Adrenal gland (tissue), 12 donors: ENCODE results near the gene FOXO3. TPM values are rescaled to one million over a fixed set of nuclear protein-coding genes. Genes with fewer than 3 reads are reported as not detected.

ENCODE experiments used
- DNase-seq, 7 donors: peaks; one replicate each; pipeline ENCODE4 v3.0.0-alpha.2; 2019 to 2020
- H3K27ac ChIP-seq, 5 donors: fragments of 200-600 bp; sonication (generic) in 4 of 5; 1 replicate in 3 of 5; 2 replicates in 2 of 5; pipeline versions ENCODE4 v1.5.1 to v1.8.0; 2016 to 2020; ENCODE audit warnings: mild to moderate bottlenecking in 1 of 5
- H3K27me3 ChIP-seq: fragments of 200-600 bp; 2 replicates; pipeline ENCODE4 v1.8.0; 2021
- H3K36me3 ChIP-seq, 2 donors: fragments of 200-600 bp; replicated peaks in 1 of 2; 1 replicate in 1 of 2; 2 replicates in 1 of 2; pipeline versions ENCODE4 v1.5.1 to v1.8.0; 2018 to 2022
- H3K4me1 ChIP-seq, 2 donors: fragments of 200-600 bp; replicated peaks in 1 of 2; 1 replicate in 1 of 2; 2 replicates in 1 of 2; pipeline versions ENCODE4 v1.5.1 to v1.8.0; 2018 to 2021
- H3K4me3 ChIP-seq, 4 donors: fragments of 200-600 bp; sonication (generic) in 3 of 4; one replicate each; pipeline ENCODE4 v1.5.1; 2016 to 2018
- H3K9me3 ChIP-seq, 3 donors: fragments of 200-600 bp; sonication (generic) in 1 of 3; replicated peaks in 1 of 3; 1 replicate in 2 of 3; 2 replicates in 1 of 3; pipeline versions ENCODE4 v1.5.1 to v1.8.0; 2016 to 2021
- CTCF ChIP-seq, 6 experiments: fragments of 450-650 bp in 4 of 6; fragments of 200-600 bp in 2 of 6; sonication (generic) in 1 of 6; IDR thresholded peaks; 1 replicate in 5 of 6; 2 replicates in 1 of 6; pipeline versions ENCODE4 v1.5.1 to v1.8.0; 2016 to 2021; ENCODE audit warnings: antibody characterized with exemption in 6 of 6, mild to moderate bottlenecking in 2 of 6, moderate library complexity in 1 of 6
- POLR2A ChIP-seq, 2 donors: fragments of 450-650 bp; IDR thresholded peaks; one replicate each; pipeline ENCODE4 v1.6.1; 2017; ENCODE audit warnings: antibody characterized with exemption in 2 of 2, mild to moderate bottlenecking in 2 of 2, moderate library complexity in 1 of 2
- WGBS, 4 donors: extraction: QIAGEN DNeasy Blood & Tissue Kit in 2 of 4; methylation state at CpG; one replicate each; pipeline versions ENCODE4 v1.1.5 to v1.1.7; 2013 to 2017; 5-methylcytosine and 5-hydroxymethylcytosine counted together
- intact Hi-C, 2 donors: fragments of 100-400 bp; cut with DNase I; formaldehyde crosslinking; loops; one replicate each; pipeline versions ENCODE4 v1.14.1 to v1.15.0; 2022 to 2023
- polyA plus RNA-seq, 3 donors: library from polyadenylated mRNA; stranded (reverse); fragments of 200-250 nt in 2 of 3; fragments of 350-450 nt in 1 of 3; fragmentation: Illumina TruSeq in 1 of 3; extraction: RNeasy Lipid Tissue Mini Kit (QIAGEN cat#74804) in 1 of 3; gene quantifications; one replicate each; pipeline ENCODE4 v1.2.3, GENCODE V29; 2013 to 2014
- total RNA-seq, 9 donors: library from RNA; depleted of rRNA in 4 of 9; stranded (reverse); fragments of >200 nt in 4 of 9; fragments of 120-200 nt in 1 of 9; fragmentation: NEBNext Ultra II Directional in 1 of 9; extraction: Animal tissue kit (Norgen Biotek cat#: 25700) in 1 of 9; gene quantifications; one replicate each; pipeline versions ENCODE4 v1.1.0 to v1.2.4, GENCODE V29; 2013 to 2023
- donor health status: healthy with polysubstance abuse.
- donor health status: Bipolar disorder and iron deficiency.
- donor health status: DM: yes; HTN: yes; CAD: no.
- donor health status: DM: no; HTN: no; CAD: no.
- donor health status: DM: no; HTN: no; CAD: no.
- donor health status: DM: yes; HTN: yes; CAD: no.

Gene FOXO3
- total and polyA plus RNA-seq, 12 donors, result 8.3 to 38.7 (median 23.4) TPM

GRCh38 chr6:108712946-108713345, 152.2 kb downstream of the FOXO3 start:
- no peaks in the 10 kb centered on the region for H3K36me3 ChIP-seq
- peaks cover 11% of the 10 kb centered on the region for H3K27me3 ChIP-seq
- no peak overlapping the region for H3K27ac ChIP-seq
- no peaks in the 10 kb centered on the region for H3K9me3 ChIP-seq
- WGBS, 4 donors, result 86 to 100% (median 93%) methylated on average over 2 of the region's 2 CpGs
- H3K4me1 ChIP-seq, result peaks cover 18 to 35% of the 10 kb centered on the region in 2 donors
- H3K4me3 ChIP-seq, result no peak overlapping the region
- intact Hi-C loops, result no loop called here
- no peak for TF ChIP-seq POLR2A (IDR thresholded peaks at IDR 0.05)
- TF ChIP-seq CTCF (IDR thresholded peaks at IDR 0.05), result no peak
- DNase-seq, result no peak

- intact Hi-C loops, result no loop called here
- Histone ChIP-seq H3K4me3 (no peak overlapping the region), H3K4me1 (peaks cover 18 to 35% of the 10 kb centered on the region in 2 donors), H3K27ac (no peak overlapping the region), H3K36me3 (no peaks in the 10 kb centered on the region), H3K9me3 (no peaks in the 10 kb centered on the region), H3K27me3 (peaks cover 11% of the 10 kb centered on the region)
- peak in 6 of 7 donors; percentile 40 to 59 (median 51) for DNase-seq
- no peak for TF ChIP-seq POLR2A (IDR thresholded peaks at IDR 0.05)
- no peak for TF ChIP-seq CTCF (IDR thresholded peaks at IDR 0.05)
- 47 to 66% (median 62%) methylated on average over 7 of the region's 7 CpGs for WGBS, 4 donors
Measured at GRCh38 chr6:108714101-108714765, 153.5 kb downstream of the FOXO3 start.

GRCh38 chr6:108714766-108715414, 154.2 kb downstream of the FOXO3 start:
- TF ChIP-seq POLR2A (IDR thresholded peaks at IDR 0.05) (no peak), CTCF (IDR thresholded peaks at IDR 0.05) (no peak)
- H3K4me1 ChIP-seq, result peaks cover 18 to 35% of the 10 kb centered on the region in 2 donors
- DNase-seq, result peak in 1 of 7 donors; percentile 29
- H3K9me3 ChIP-seq, result no peaks in the 10 kb centered on the region
- WGBS, 4 donors, result 58 to 79% (median 76%) methylated on average over 9 of the region's 9 CpGs
- H3K27ac ChIP-seq, result no peak overlapping the region
- intact Hi-C loops, result no loop called here
- H3K27me3 ChIP-seq, result peaks cover 11% of the 10 kb centered on the region
- H3K4me3 ChIP-seq, result no peak overlapping the region
- H3K36me3 ChIP-seq, result no peaks in the 10 kb centered on the region

- WGBS, 4 donors, result 25 to 52% (median 42%) methylated on average over 5 of the region's 5 CpGs
- Histone ChIP-seq H3K36me3 (no peaks in the 10 kb centered on the region), H3K27me3 (peaks cover 11% of the 10 kb centered on the region), H3K4me3 (no peak overlapping the region), H3K4me1 (peaks cover 18 to 33% of the 10 kb centered on the region in 2 donors), H3K27ac (peak overlapping the region in 1 of 5 donors; percentile 0), H3K9me3 (no peaks in the 10 kb centered on the region)
- intact Hi-C loops, result no loop called here
- DNase-seq, result peak; percentile 67 to 93 (median 90)
- TF ChIP-seq POLR2A (IDR thresholded peaks at IDR 0.05), result no peak
- no peak for TF ChIP-seq CTCF (IDR thresholded peaks at IDR 0.05)
Measured at GRCh38 chr6:108715832-108716231, 155.1 kb downstream of the FOXO3 start.
